Hepatocyte (in vitro differentiated cells): Measurements from ENCODE around the gene MYO5A. TPM values are rescaled to one million over a fixed set of nuclear protein-coding genes. Genes with fewer than 3 reads are reported as not detected.

Experiments
- DNase-seq: peaks from one replicate; pipeline ENCODE4 v3.0.0-alpha.2; 2016; ENCODE audit warnings: low spot score
- H2AFZ ChIP-seq: fragments of 200-600 bp; sonication (generic); 2 replicates; pipeline ENCODE4 v1.6.0; 2016; ENCODE audit warnings: antibody characterized with exemption, mild to moderate bottlenecking
- H3K27ac ChIP-seq: fragments of 200-600 bp; sonication (generic); 2 replicates; pipeline ENCODE4 v1.5.1; 2016; ENCODE audit warnings: mild to moderate bottlenecking
- H3K27me3 ChIP-seq: fragments of 200-600 bp; sonication (generic); 2 replicates; pipeline ENCODE4 v1.6.1; 2016
- H3K36me3 ChIP-seq: fragments of 200-600 bp; sonication (generic); replicated peaks from 2 replicates; pipeline ENCODE4 v1.5.1; 2016; ENCODE audit warnings: low read depth; ENCODE audit not compliant: insufficient read depth
- H3K4me1 ChIP-seq: fragments of 200-600 bp; sonication (generic); 2 replicates; pipeline ENCODE4 v1.5.1; 2016; ENCODE audit warnings: mild to moderate bottlenecking, moderate library complexity; ENCODE audit not compliant: insufficient read depth
- H3K4me2 ChIP-seq: fragments of 200-600 bp; sonication (generic); 2 replicates; pipeline ENCODE4 v1.6.0; 2016
- H3K4me3 ChIP-seq: fragments of 200-600 bp; sonication (generic); 2 replicates; pipeline ENCODE4 v1.5.1; 2016; ENCODE audit warnings: mild to moderate bottlenecking
- H3K79me2 ChIP-seq: fragments of 200-600 bp; sonication (generic); 2 replicates; pipeline ENCODE4 v1.6.0; 2017; ENCODE audit warnings: mild to moderate bottlenecking
- H3K9me2 ChIP-seq: fragments of 200-600 bp; sonication (generic); replicated peaks from 2 replicates; pipeline ENCODE4 v1.6.0; 2017; ENCODE audit warnings: mild to moderate bottlenecking; ENCODE audit not compliant: insufficient read depth
- H3K9me3 ChIP-seq: fragments of 200-600 bp; sonication (generic); 2 replicates; pipeline ENCODE4 v1.5.1; 2016; ENCODE audit warnings: low read depth, mild to moderate bottlenecking
- H4K20me1 ChIP-seq: fragments of 200-600 bp; sonication (generic); 2 replicates; pipeline ENCODE4 v1.6.0; 2016; ENCODE audit warnings: mild to moderate bottlenecking; ENCODE audit not compliant: insufficient read depth, poor library complexity, severe bottlenecking
- EZH2 ChIP-seq: fragments of 200-600 bp; sonication (generic); IDR thresholded peaks from 2 replicates; pipeline ENCODE4 v1.6.1; 2016; ENCODE audit warnings: antibody characterized with exemption, mild to moderate bottlenecking, borderline replicate concordance
- EZH2phosphoT487 ChIP-seq: fragments of 200-600 bp; sonication (generic); IDR thresholded peaks from one replicate; pipeline ENCODE4 v1.6.1; 2018; ENCODE audit warnings: antibody characterized with exemption, mild to moderate bottlenecking, low read depth, moderate library complexity; ENCODE audit not compliant: unreplicated experiment, severe bottlenecking
- WGBS: methylation state at CpG from one replicate; pipeline ENCODE4 v1.1.6; 2016; ENCODE audit warnings: low lambda C conversion rate; ENCODE audit errors: missing lambda C conversion rate; 5-methylcytosine and 5-hydroxymethylcytosine counted together
- polyA plus RNA-seq: library from polyadenylated mRNA; unstranded; fragments of >200 nt; fragmentation: Nextera tagmentation; extraction: Ambion mirVana; gene quantifications from 2 replicates; pipeline ENCODE4 v1.2.1, GENCODE V29; 2016
- total RNA-seq: library from RNA; depleted of rRNA; stranded (reverse); fragments of >200 nt; gene quantifications from 2 replicates; pipeline ENCODE4 v1.2.3, GENCODE V29; 2014
- TF ChIP-seq, protein P1 (sequence below): fragments of 200-600 bp; sonication (generic); IDR thresholded peaks from 2 replicates; pipeline ENCODE4 v1.5.1; 2016; ENCODE audit warnings: antibody characterized with exemption, mild to moderate bottlenecking; ENCODE audit not compliant: poor library complexity

The MYO5A gene
- total and polyA plus RNA-seq, 2 experiments from 2014 or later = 3.7 to 14.8 TPM

GRCh38 chr15:52499506-52499905, 29.2 kb downstream of the MYO5A start:
- TF ChIP-seq EZH2phosphoT487 = no peak
- TF ChIP-seq EZH2 = no peak
- TF ChIP-seq, protein P1, sequence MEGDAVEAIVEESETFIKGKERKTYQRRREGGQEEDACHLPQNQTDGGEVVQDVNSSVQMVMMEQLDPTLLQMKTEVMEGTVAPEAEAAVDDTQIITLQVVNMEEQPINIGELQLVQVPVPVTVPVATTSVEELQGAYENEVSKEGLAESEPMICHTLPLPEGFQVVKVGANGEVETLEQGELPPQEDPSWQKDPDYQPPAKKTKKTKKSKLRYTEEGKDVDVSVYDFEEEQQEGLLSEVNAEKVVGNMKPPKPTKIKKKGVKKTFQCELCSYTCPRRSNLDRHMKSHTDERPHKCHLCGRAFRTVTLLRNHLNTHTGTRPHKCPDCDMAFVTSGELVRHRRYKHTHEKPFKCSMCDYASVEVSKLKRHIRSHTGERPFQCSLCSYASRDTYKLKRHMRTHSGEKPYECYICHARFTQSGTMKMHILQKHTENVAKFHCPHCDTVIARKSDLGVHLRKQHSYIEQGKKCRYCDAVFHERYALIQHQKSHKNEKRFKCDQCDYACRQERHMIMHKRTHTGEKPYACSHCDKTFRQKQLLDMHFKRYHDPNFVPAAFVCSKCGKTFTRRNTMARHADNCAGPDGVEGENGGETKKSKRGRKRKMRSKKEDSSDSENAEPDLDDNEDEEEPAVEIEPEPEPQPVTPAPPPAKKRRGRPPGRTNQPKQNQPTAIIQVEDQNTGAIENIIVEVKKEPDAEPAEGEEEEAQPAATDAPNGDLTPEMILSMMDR = no peak
- 98% methylated on average over 3 of the region's 3 CpGs for WGBS
- DNase-seq = no peak
- H3K27me3 ChIP-seq = no peaks in the 10 kb centered on the region
- no peak overlapping the region for H3K4me2 ChIP-seq
- no peaks in the 10 kb centered on the region for H3K4me1 ChIP-seq
- no peaks in the 10 kb centered on the region for H3K79me2 ChIP-seq
- H3K4me3 ChIP-seq = no peak overlapping the region
- no peaks in the 10 kb centered on the region for H3K36me3 ChIP-seq
- H4K20me1 ChIP-seq = no peaks in the 10 kb centered on the region
- no peaks in the 10 kb centered on the region for H3K9me2 ChIP-seq
- no peak overlapping the region for H2AFZ ChIP-seq
- H3K9me3 ChIP-seq = no peaks in the 10 kb centered on the region
- no peak overlapping the region for H3K27ac ChIP-seq

- Histone ChIP-seq H3K9me3 (no peaks in the 10 kb centered on the region), H3K4me1 (no peaks in the 10 kb centered on the region), H2AFZ (no peak overlapping the region), H4K20me1 (no peaks in the 10 kb centered on the region), H3K79me2 (no peaks in the 10 kb centered on the region), H3K4me3 (no peak overlapping the region), H3K36me3 (no peaks in the 10 kb centered on the region), H3K4me2 (no peak overlapping the region), H3K27ac (no peak overlapping the region), H3K9me2 (no peaks in the 10 kb centered on the region), H3K27me3 (no peaks in the 10 kb centered on the region)
- TF ChIP-seq EZH2phosphoT487 = no peak
- TF ChIP-seq, protein P1 = no peak
- TF ChIP-seq EZH2 = no peak
- no peak for DNase-seq
Observed at GRCh38 chr15:52498706-52499105, 30.0 kb downstream of the MYO5A start.

DNA sequence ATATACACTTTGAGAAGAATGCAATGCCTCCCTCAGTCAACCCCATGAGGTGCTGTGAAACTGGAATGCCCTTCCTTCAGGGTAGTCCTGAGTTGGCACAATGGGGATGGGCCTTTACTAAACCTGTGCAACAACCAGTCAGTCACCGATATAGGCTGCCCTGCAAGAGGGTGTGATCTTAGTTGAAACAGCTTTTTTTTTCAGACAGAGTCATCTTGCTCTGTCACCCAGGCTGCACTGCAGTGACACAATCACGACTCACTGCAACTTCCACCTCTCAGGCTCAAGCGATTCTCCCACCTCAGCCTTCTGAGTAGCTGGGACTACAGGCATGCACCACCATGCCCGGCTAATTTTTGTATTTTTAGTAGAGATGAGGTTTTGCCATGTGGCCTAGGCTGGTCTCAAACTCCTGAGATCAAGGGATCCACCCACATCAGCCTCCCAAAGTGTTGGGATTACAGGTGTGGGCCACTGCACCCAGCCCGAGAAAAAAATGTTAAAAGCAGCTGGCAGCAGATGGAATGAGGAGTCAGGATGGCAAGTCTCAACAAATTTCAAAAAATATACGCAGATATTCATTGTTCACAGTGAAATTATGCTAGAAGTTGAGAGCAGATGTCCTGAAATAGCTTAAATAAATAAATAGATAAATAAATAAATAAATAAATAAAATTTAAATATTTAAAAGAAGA, 31.8 kb downstream of the MYO5A start:
- no peaks in the 10 kb centered on the region for H3K9me3 ChIP-seq
- no peak overlapping the region for H3K27ac ChIP-seq
- no peak overlapping the region for H3K4me2 ChIP-seq
- no peak for DNase-seq
- peaks cover 4% of the 10 kb centered on the region for H3K4me1 ChIP-seq
- no peaks in the 10 kb centered on the region for H4K20me1 ChIP-seq
- peaks cover 3% of the 10 kb centered on the region for H3K79me2 ChIP-seq
- 93% methylated on average over 6 of the region's 6 CpGs for WGBS
- no peak overlapping the region for H3K4me3 ChIP-seq
- H3K9me2 ChIP-seq = no peaks in the 10 kb centered on the region
- H2AFZ ChIP-seq = no peak overlapping the region
- no peaks in the 10 kb centered on the region for H3K27me3 ChIP-seq
- no peaks in the 10 kb centered on the region for H3K36me3 ChIP-seq
- no peak for TF ChIP-seq EZH2
- TF ChIP-seq, protein P1 = no peak
- no peak for TF ChIP-seq EZH2phosphoT487

- no peak overlapping the region for H3K4me3 ChIP-seq
- peaks cover 4% of the 10 kb centered on the region for H3K4me1 ChIP-seq
- no peaks in the 10 kb centered on the region for H3K9me3 ChIP-seq
- H4K20me1 ChIP-seq = no peaks in the 10 kb centered on the region
- no peak overlapping the region for H3K27ac ChIP-seq
- TF ChIP-seq, protein P1 = no peak
- no peak for TF ChIP-seq EZH2
- DNase-seq = no peak
- peaks cover 3% of the 10 kb centered on the region for H3K79me2 ChIP-seq
- no peak overlapping the region for H3K4me2 ChIP-seq
- no peaks in the 10 kb centered on the region for H3K36me3 ChIP-seq
- H2AFZ ChIP-seq = no peak overlapping the region
- H3K9me2 ChIP-seq = no peaks in the 10 kb centered on the region
- 67% methylated on average over 4 of the region's 4 CpGs for WGBS
- H3K27me3 ChIP-seq = no peaks in the 10 kb centered on the region
Observed at GRCh38 chr15:52496175-52496574, 32.5 kb downstream of the MYO5A start.
